GM18526 (cell line): ENCODE measurements around the gene CBLL1.

Experiments used
- POLR2A ChIP-seq: IDR thresholded peaks from 3 replicates; pipeline ENCODE4 v1.6.1; 2011; ENCODE audit not compliant: insufficient read length; ENCODE audit errors: extremely low read depth

Gene CBLL1

GRCh38 chr7:107721286-107721685 lies 22.7 kb upstream of the CBLL1 start:
- TF ChIP-seq POLR2A = no peak

- no peak for TF ChIP-seq POLR2A
Measured at GRCh38 chr7:107723255-107723654, 20.7 kb upstream of the CBLL1 start.

- TF ChIP-seq POLR2A = no peak
Measured at GRCh38 chr7:107725138-107725740, 18.7 kb upstream of the CBLL1 start.

- no peak for TF ChIP-seq POLR2A
Measured at GRCh38 chr7:107726356-107727130, 17.4 kb upstream of the CBLL1 start.

- no peak for TF ChIP-seq POLR2A
Measured at GRCh38 chr7:107728276-107728675, 15.7 kb upstream of the CBLL1 start.

GRCh38 chr7:107742678-107743566 lies 1.0 kb upstream of the CBLL1 start:
- TF ChIP-seq POLR2A = no peak

- TF ChIP-seq POLR2A = no peak
Measured at GRCh38 chr7:107744345-107744750, 406 bp downstream of the CBLL1 start.

- TF ChIP-seq POLR2A = no peak
Measured at GRCh38 chr7:107746006-107746405, 2.1 kb downstream of the CBLL1 start.

- TF ChIP-seq POLR2A = no peak
Measured at GRCh38 chr7:107751113-107751512, 7.2 kb downstream of the CBLL1 start.

- TF ChIP-seq POLR2A = no peak
Measured at GRCh38 chr7:107754642-107755041, 10.7 kb downstream of the CBLL1 start.

GRCh38 chr7:107758667-107759066 lies 14.7 kb downstream of the CBLL1 start:
- no peak for TF ChIP-seq POLR2A

- TF ChIP-seq POLR2A = no peak
Measured at GRCh38 chr7:107767391-107767790, 23.4 kb downstream of the CBLL1 start.

GRCh38 chr7:107768263-107768662 lies 24.3 kb downstream of the CBLL1 start:
- TF ChIP-seq POLR2A = no peak

- TF ChIP-seq POLR2A = no peak
Measured at GRCh38 chr7:107773027-107773426, 29.1 kb downstream of the CBLL1 start.

GRCh38 chr7:107777702-107778101 lies 33.8 kb downstream of the CBLL1 start:
- no peak for TF ChIP-seq POLR2A

GRCh38 chr7:107778283-107778682 lies 34.3 kb downstream of the CBLL1 start:
- TF ChIP-seq POLR2A = no peak
